ENCODE measurements around the gene ESR1.
"Not testable (repeated sequence)": the region's sequence is repeated elsewhere in the genome, so short reads cannot be mapped to it uniquely, and the experiment has no call there.

Gene ESR1

GRCh38 chr6:151894426-151894825 lies 86.9 kb downstream of the ESR1 start:
- not testable (repeated sequence) for DNase-seq (ENCODE audit: low read depth in 2 of 2)

GRCh38 chr6:151899221-151899620 lies 91.7 kb downstream of the ESR1 start:
- DNase-seq (ENCODE audit: low read depth in 2 of 2): not testable (repeated sequence)

GRCh38 chr6:151899796-151900195 lies 92.3 kb downstream of the ESR1 start:
- not testable (repeated sequence) for DNase-seq (ENCODE audit: low read depth in 2 of 2)

GRCh38 chr6:151900256-151900655 lies 92.8 kb downstream of the ESR1 start:
- no peak for DNase-seq (ENCODE audit: low read depth in 2 of 2)

GRCh38 chr6:151901009-151901411 lies 93.5 kb downstream of the ESR1 start:
- DNase-seq (ENCODE audit: low read depth in 2 of 2): no peak

- DNase-seq (ENCODE audit: low read depth in 2 of 2): no peak
These were observed 97.1 kb downstream of the ESR1 start for GRCh38 chr6:151904631-151905030.

- DNase-seq (ENCODE audit: low read depth in 2 of 2): no peak
These were observed 97.6 kb downstream of the ESR1 start for GRCh38 chr6:151905072-151905471.

- no peak for DNase-seq (ENCODE audit: low read depth in 2 of 2)
These were observed 98.4 kb downstream of the ESR1 start for GRCh38 chr6:151905854-151906253.

- DNase-seq (ENCODE audit: low read depth in 2 of 2): no peak
These were observed 103.9 kb downstream of the ESR1 start for GRCh38 chr6:151911401-151911800.

- no peak for DNase-seq (ENCODE audit: low read depth in 2 of 2)
These were observed 107.0 kb downstream of the ESR1 start for GRCh38 chr6:151914484-151914883.

GRCh38 chr6:151916075-151916474 lies 108.6 kb downstream of the ESR1 start:
- DNase-seq (ENCODE audit: low read depth in 2 of 2): no peak

- DNase-seq (ENCODE audit: low read depth in 2 of 2): no peak
These were observed 109.2 kb downstream of the ESR1 start for GRCh38 chr6:151916680-151917164.

- DNase-seq (ENCODE audit: low read depth in 2 of 2): no peak
These were observed 110.2 kb downstream of the ESR1 start for GRCh38 chr6:151917531-151918329.

GRCh38 chr6:151940307-151940706 lies 132.8 kb downstream of the ESR1 start:
- no peak for DNase-seq (ENCODE audit: low read depth in 2 of 2)

GRCh38 chr6:151948002-151948743 lies 140.7 kb downstream of the ESR1 start:
- DNase-seq (ENCODE audit: low read depth in 2 of 2): no peak

- DNase-seq (ENCODE audit: low read depth in 2 of 2): no peak
These were observed 150.8 kb downstream of the ESR1 start for GRCh38 chr6:151958332-151958731.

- no peak for DNase-seq (ENCODE audit: low read depth in 2 of 2)
These were observed 151.6 kb downstream of the ESR1 start for GRCh38 chr6:151959086-151959485.

GRCh38 chr6:151961809-151962208 lies 154.3 kb downstream of the ESR1 start:
- no peak for DNase-seq (ENCODE audit: low read depth in 2 of 2)

GRCh38 chr6:151962246-151962846 lies 154.9 kb downstream of the ESR1 start:
- DNase-seq (ENCODE audit: low read depth in 2 of 2): no peak

GRCh38 chr6:151963001-151963400 lies 155.5 kb downstream of the ESR1 start:
- DNase-seq (ENCODE audit: low read depth in 2 of 2): no peak

- not testable (repeated sequence) for DNase-seq (ENCODE audit: low read depth in 2 of 2)
These were observed 156.9 kb downstream of the ESR1 start for GRCh38 chr6:151964412-151964811.

GRCh38 chr6:151974061-151974617 lies 166.7 kb downstream of the ESR1 start:
- DNase-seq (ENCODE audit: low read depth in 2 of 2): no peak
